GM20000 (cell line): ENCODE results near the gene DKC1.

Experiments used
- DNase-seq: peaks from one replicate; pipeline ENCODE4 v3.0.0; 2012; ENCODE audit warnings: low spot score
- CTCF ChIP-seq: IDR thresholded peaks from 2 replicates; pipeline ENCODE4 v1.5.1; 2012; ENCODE audit warnings: mild to moderate bottlenecking, control low read depth; ENCODE audit errors: extremely low read depth, missing control alignments

DKC1 gene

GRCh38 chrX:154738011-154738738 lies 24.5 kb upstream of the DKC1 start:
- no peak for TF ChIP-seq CTCF
- no peak for DNase-seq

- TF ChIP-seq CTCF, result no peak
- no peak for DNase-seq
These were observed 22.7 kb upstream of the DKC1 start for GRCh38 chrX:154739952-154740465.

GRCh38 chrX:154742613-154743012 lies 20.1 kb upstream of the DKC1 start:
- TF ChIP-seq CTCF, result no peak

GRCh38 chrX:154748712-154749339 lies 13.8 kb upstream of the DKC1 start:
- DNase-seq, result peak; percentile 43
- no peak for TF ChIP-seq CTCF

More at GRCh38 chrX:154742613-154743012, 20.1 kb upstream of the DKC1 start:
- DNase-seq, result no peak

- DNase-seq, result no peak
- no peak for TF ChIP-seq CTCF
These were observed 12.8 kb upstream of the DKC1 start for GRCh38 chrX:154749856-154750255.

- no peak for TF ChIP-seq CTCF
- DNase-seq, result peak; percentile 48
These were observed 12.1 kb upstream of the DKC1 start, which contains the start of gene GAB3 for GRCh38 chrX:154750301-154751202. TSS of gene GAB3 (minus strand) at chrX:154751077. CDS start at chrX:154751025, 52 bp downstream.
